C4-2B (cell line): ENCODE data around the gene COX8C.
A peak's percentile ranks its signal among the peaks of the same experiment; 100 is the strongest.

Experiments
- ZFX ChIP-seq: fragments of 450-650 bp; IDR thresholded peaks from 2 replicates; pipeline ENCODE4 v1.6.1; 2017
- TF ChIP-seq, protein P1 (sequence below): fragments of 450-650 bp; conservative IDR thresholded peaks from 2 replicates; pipeline ENCODE4 v1.5.1; 2017; ENCODE audit warnings: mild to moderate bottlenecking

DNA sequence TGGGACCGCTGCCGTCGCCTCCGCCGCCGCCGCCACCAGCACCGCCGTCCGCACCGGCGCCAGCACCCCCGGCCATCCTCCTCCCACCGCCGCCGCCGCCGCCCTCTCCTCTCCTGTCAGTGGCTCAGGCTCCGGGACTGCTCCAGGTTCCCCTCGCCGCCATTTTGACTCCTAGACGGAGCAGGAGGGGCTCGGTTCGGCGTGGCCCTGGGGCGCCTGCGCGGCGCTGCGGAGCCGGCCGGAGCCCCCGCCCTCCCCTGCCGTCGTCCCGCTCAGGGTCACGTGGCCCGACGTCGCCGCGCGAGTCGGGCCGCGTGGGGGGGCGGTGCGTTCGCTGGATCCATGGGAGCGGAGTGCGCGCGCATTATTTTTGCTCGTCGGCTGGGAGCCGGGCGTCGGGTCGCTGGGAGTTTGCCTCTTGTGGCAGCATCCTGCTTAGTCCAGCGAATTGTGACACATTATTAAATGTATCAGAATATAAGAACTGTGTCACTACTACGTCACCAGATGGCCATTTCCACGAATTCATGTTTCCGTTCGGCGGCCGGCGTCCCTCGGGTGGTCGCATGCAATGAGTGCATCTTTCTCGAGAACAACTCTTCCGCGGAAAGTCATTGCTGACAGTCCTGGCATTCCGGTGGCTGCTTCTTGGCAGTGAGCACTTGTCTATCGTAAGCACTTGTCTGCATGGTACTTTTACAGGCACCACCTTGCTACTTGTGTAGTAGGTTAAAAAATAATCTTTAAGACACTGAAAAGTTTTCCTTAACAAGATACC lies 13.9 kb upstream of the COX8C start, which contains the start of gene BTBD7:
- TF ChIP-seq, protein P1, sequence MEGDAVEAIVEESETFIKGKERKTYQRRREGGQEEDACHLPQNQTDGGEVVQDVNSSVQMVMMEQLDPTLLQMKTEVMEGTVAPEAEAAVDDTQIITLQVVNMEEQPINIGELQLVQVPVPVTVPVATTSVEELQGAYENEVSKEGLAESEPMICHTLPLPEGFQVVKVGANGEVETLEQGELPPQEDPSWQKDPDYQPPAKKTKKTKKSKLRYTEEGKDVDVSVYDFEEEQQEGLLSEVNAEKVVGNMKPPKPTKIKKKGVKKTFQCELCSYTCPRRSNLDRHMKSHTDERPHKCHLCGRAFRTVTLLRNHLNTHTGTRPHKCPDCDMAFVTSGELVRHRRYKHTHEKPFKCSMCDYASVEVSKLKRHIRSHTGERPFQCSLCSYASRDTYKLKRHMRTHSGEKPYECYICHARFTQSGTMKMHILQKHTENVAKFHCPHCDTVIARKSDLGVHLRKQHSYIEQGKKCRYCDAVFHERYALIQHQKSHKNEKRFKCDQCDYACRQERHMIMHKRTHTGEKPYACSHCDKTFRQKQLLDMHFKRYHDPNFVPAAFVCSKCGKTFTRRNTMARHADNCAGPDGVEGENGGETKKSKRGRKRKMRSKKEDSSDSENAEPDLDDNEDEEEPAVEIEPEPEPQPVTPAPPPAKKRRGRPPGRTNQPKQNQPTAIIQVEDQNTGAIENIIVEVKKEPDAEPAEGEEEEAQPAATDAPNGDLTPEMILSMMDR = peak; percentile 35
- TF ChIP-seq ZFX = no peak
